Nephron progenitor cell (in vitro differentiated cells): Measurements from ENCODE around the gene RGS16.

Source experiments
- DNase-seq: peaks from one replicate; pipeline ENCODE4 v3.0.0; 2021
- H3K27ac Mint-ChIP-seq: 2 replicates; pipeline ENCODE4 v1.8.0; 2021; ENCODE audit warnings: mild to moderate bottlenecking, moderate library complexity, mixed read lengths
- H3K27me3 Mint-ChIP-seq: 2 replicates; pipeline ENCODE4 v1.8.0; 2021; ENCODE audit warnings: mild to moderate bottlenecking, low read depth, mixed read lengths; ENCODE audit not compliant: poor library complexity
- H3K36me3 Mint-ChIP-seq: 2 replicates; pipeline ENCODE4 v1.8.0; 2021; ENCODE audit warnings: low read depth, mixed read lengths
- H3K4me1 Mint-ChIP-seq: 2 replicates; pipeline ENCODE4 v1.8.0; 2021; ENCODE audit warnings: mixed read lengths
- H3K4me3 Mint-ChIP-seq: 2 replicates; pipeline ENCODE4 v1.8.0; 2021; ENCODE audit warnings: mild to moderate bottlenecking, moderate library complexity, mixed read lengths
- H3K9me3 Mint-ChIP-seq: 2 replicates; pipeline ENCODE4 v1.8.0; 2021; ENCODE audit warnings: mild to moderate bottlenecking, moderate library complexity, mixed read lengths
- CTCF ChIP-seq: fragments of 200-600 bp; sonication (generic); IDR thresholded peaks from 2 replicates; pipeline ENCODE4 v1.5.0; 2021; ENCODE audit warnings: antibody characterized with exemption

Gene RGS16

GRCh38 chr1:182560392-182560984 is 43.7 kb downstream of the RGS16 start:
- H3K9me3 Mint-ChIP-seq: no peaks in the 10 kb centered on the region
- no peaks in the 10 kb centered on the region for H3K36me3 Mint-ChIP-seq
- no peak overlapping the region for H3K27ac Mint-ChIP-seq
- H3K4me1 Mint-ChIP-seq: peaks cover 5% of the 10 kb centered on the region
- no peak for DNase-seq
- TF ChIP-seq CTCF: no peak
- peaks cover 3% of the 10 kb centered on the region for H3K27me3 Mint-ChIP-seq
- no peak overlapping the region for H3K4me3 Mint-ChIP-seq

- Mint-ChIP-seq H3K27me3 (peaks cover 3% of the 10 kb centered on the region), H3K4me3 (no peak overlapping the region), H3K27ac (no peak overlapping the region), H3K36me3 (no peaks in the 10 kb centered on the region), H3K4me1 (no peaks in the 10 kb centered on the region), H3K9me3 (peaks cover 10% of the 10 kb centered on the region)
- no peak for TF ChIP-seq CTCF
- no peak for DNase-seq
Observed at GRCh38 chr1:182556279-182556678, 47.9 kb downstream of the RGS16 start.

- H3K4me1 Mint-ChIP-seq: no peaks in the 10 kb centered on the region
- peaks cover 10% of the 10 kb centered on the region for H3K9me3 Mint-ChIP-seq
- H3K27ac Mint-ChIP-seq: no peak overlapping the region
- no peak for TF ChIP-seq CTCF
- peaks cover 3% of the 10 kb centered on the region for H3K27me3 Mint-ChIP-seq
- no peak for DNase-seq
- no peak overlapping the region for H3K4me3 Mint-ChIP-seq
- no peaks in the 10 kb centered on the region for H3K36me3 Mint-ChIP-seq
Observed at GRCh38 chr1:182555493-182555892, 48.7 kb downstream of the RGS16 start.

GRCh38 chr1:182552527-182552926 is 51.7 kb downstream of the RGS16 start:
- H3K36me3 Mint-ChIP-seq: no peaks in the 10 kb centered on the region
- H3K4me3 Mint-ChIP-seq: no peak overlapping the region
- peaks cover 2% of the 10 kb centered on the region for H3K27me3 Mint-ChIP-seq
- no peak for TF ChIP-seq CTCF
- H3K27ac Mint-ChIP-seq: no peak overlapping the region
- peaks cover 10% of the 10 kb centered on the region for H3K9me3 Mint-ChIP-seq
- H3K4me1 Mint-ChIP-seq: no peaks in the 10 kb centered on the region
- DNase-seq: no peak

- no peak for DNase-seq
- peaks cover 9% of the 10 kb centered on the region for H3K27me3 Mint-ChIP-seq
- H3K27ac Mint-ChIP-seq: no peak overlapping the region
- no peak for TF ChIP-seq CTCF
- peaks cover 10% of the 10 kb centered on the region for H3K9me3 Mint-ChIP-seq
- no peaks in the 10 kb centered on the region for H3K36me3 Mint-ChIP-seq
- no peak overlapping the region for H3K4me3 Mint-ChIP-seq
- no peaks in the 10 kb centered on the region for H3K4me1 Mint-ChIP-seq
Observed at GRCh38 chr1:182549811-182550210, 54.4 kb downstream of the RGS16 start.

GRCh38 chr1:182549346-182549745 is 54.8 kb downstream of the RGS16 start:
- Mint-ChIP-seq H3K36me3 (no peaks in the 10 kb centered on the region), H3K4me1 (no peaks in the 10 kb centered on the region), H3K4me3 (no peak overlapping the region), H3K9me3 (peaks cover 10% of the 10 kb centered on the region), H3K27me3 (peaks cover 10% of the 10 kb centered on the region), H3K27ac (no peak overlapping the region)
- TF ChIP-seq CTCF: no peak
- DNase-seq: no peak
